Renal cortex interstitium (tissue), 11 donors: ENCODE results near the gene PTCRA. TPM values are rescaled to one million over a fixed set of nuclear protein-coding genes. Genes with fewer than 3 reads are reported as not detected.
A peak's percentile ranks its signal among the peaks of the same experiment; 100 is the strongest.
"Not testable (repeated sequence)": the region's sequence is repeated elsewhere in the genome, so short reads cannot be mapped to it uniquely, and the experiment has no call there.

Experiments used
- DNase-seq, 11 donors: peaks; one replicate each; pipeline ENCODE4 v3.0.0-alpha.2; 2013; ENCODE audit warnings: low read depth in 9 of 11, low spot score in 4 of 11; ENCODE audit errors: extremely low read depth in 1 of 11
- polyA plus RNA-seq, 3 donors: library from polyadenylated mRNA; unstranded; fragments of 120-200 nt; gene quantifications; one replicate each; pipeline ENCODE4 v1.2.1, GENCODE V29; 2013; ENCODE audit not compliant: insufficient read length in 3 of 3

The PTCRA gene
- polyA plus RNA-seq, 3 donors, result 0.25 to 0.40 TPM; not detected in 1

- peak in 2 of 11 donors; percentile 46 to 48 for DNase-seq
Measured at GRCh38 chr6:42899871-42900270, 16.0 kb upstream of the PTCRA start.

- DNase-seq, result peak in 10 of 11 donors; percentile 63 to 83 (median 74)
Measured at GRCh38 chr6:42901538-42901957, 14.3 kb upstream of the PTCRA start.

GRCh38 chr6:42902429-42903263 is 13.2 kb upstream of the PTCRA start:
- not testable (repeated sequence) for DNase-seq

GRCh38 chr6:42904467-42904866 is 11.4 kb upstream of the PTCRA start:
- DNase-seq, result no peak

- DNase-seq, result peak in 2 of 11 donors; percentile 27 to 39
Measured at GRCh38 chr6:42907336-42907735, 8.5 kb upstream of the PTCRA start.

GRCh38 chr6:42909835-42910234 is 6.0 kb upstream of the PTCRA start:
- DNase-seq, result no peak

GRCh38 chr6:42911171-42912021 is 4.5 kb upstream of the PTCRA start:
- DNase-seq, result peak in 1 of 11 donors; percentile 26

- DNase-seq, result no peak
Measured at GRCh38 chr6:42914546-42914945, 1.3 kb upstream of the PTCRA start.

GRCh38 chr6:42916288-42916687 is 435 bp downstream of the PTCRA start:
- no peak for DNase-seq

GRCh38 chr6:42921801-42922200 is 5.9 kb downstream of the PTCRA start:
- no peak for DNase-seq

- DNase-seq, result no peak
Measured at GRCh38 chr6:42923666-42924065, 7.8 kb downstream of the PTCRA start.

- DNase-seq, result no peak
Measured at GRCh38 chr6:42925248-42925857, 9.5 kb downstream of the PTCRA start.

- peak; percentile 87 to 94 (median 89) for DNase-seq
Measured at GRCh38 chr6:42928986-42929820, 13.3 kb downstream of the PTCRA start, which contains the start of gene CNPY3. Gene CNPY3 (plus strand): TSS chr6:42929480. CDS start chr6:42929571, 91 bp downstream.

GRCh38 chr6:42929821-42930360 is 14.0 kb downstream of the PTCRA start:
- peak in 8 of 11 donors; percentile 44 to 67 (median 54) for DNase-seq

GRCh38 chr6:42932412-42932811 is 16.6 kb downstream of the PTCRA start:
- no peak for DNase-seq

- no peak for DNase-seq
Measured at GRCh38 chr6:42933205-42933604, 17.4 kb downstream of the PTCRA start.

- DNase-seq, result no peak
Measured at GRCh38 chr6:42935322-42935721, 19.5 kb downstream of the PTCRA start.

GRCh38 chr6:42936398-42936797 is 20.5 kb downstream of the PTCRA start:
- DNase-seq, result no peak
